Adrenal gland (tissue), 5 donors: ENCODE results near the gene ACD.

Experiments
- CTCF ChIP-seq, 6 experiments: fragments of 450-650 bp in 4 of 6; fragments of 200-600 bp in 2 of 6; sonication (generic) in 1 of 6; IDR thresholded peaks; 1 replicate in 5 of 6; 2 replicates in 1 of 6; pipeline versions ENCODE4 v1.5.1 to v1.8.0; 2016 to 2021; ENCODE audit warnings: antibody characterized with exemption in 6 of 6, mild to moderate bottlenecking in 2 of 6, moderate library complexity in 1 of 6
- POLR2A ChIP-seq, 2 donors: fragments of 450-650 bp; IDR thresholded peaks; one replicate each; pipeline ENCODE4 v1.6.1; 2017; ENCODE audit warnings: antibody characterized with exemption in 2 of 2, mild to moderate bottlenecking in 2 of 2, moderate library complexity in 1 of 2
- donor health status: DM: no; HTN: no; CAD: no.

GRCh38 chr16:67675579-67675935 lies 15.5 kb upstream of the ACD start:
- TF ChIP-seq POLR2A (IDR thresholded peaks at IDR 0.05) (no peak), CTCF (IDR thresholded peaks at IDR 0.05) (no peak)
